Measurements from ENCODE around the gene AKNA. TPM values are rescaled to one million over a fixed set of nuclear protein-coding genes. Genes with fewer than 3 reads are reported as not detected.
"Not testable (repeated sequence)": the region's sequence is repeated elsewhere in the genome, so short reads cannot be mapped to it uniquely, and the experiment has no call there.

Gene AKNA
- total RNA-seq, 1 donor from 2014 or later, result 66.9 TPM

DNA sequence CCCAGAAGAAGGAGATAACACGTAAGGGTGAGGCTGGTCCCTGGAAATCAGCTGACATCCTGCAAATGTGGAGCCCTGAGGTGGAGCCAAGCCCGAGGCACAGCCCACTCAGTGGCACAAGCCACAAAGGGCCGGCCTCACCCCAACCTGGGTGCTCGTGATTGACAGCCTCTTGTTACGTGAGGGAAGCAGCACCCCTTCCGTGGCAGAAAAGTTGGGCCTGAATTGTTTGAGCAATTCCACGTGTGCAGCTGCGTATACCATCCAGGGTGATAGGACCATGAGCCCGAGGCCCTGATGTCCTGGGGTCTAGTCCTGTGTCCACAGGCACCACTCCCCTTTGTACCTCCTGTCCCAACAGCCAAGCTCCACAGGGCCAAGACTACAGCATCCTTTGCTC, 53.3 kb downstream of the AKNA start:
- no peak overlapping the region for H3K27ac ChIP-seq
- no peaks in the 10 kb centered on the region for H3K4me1 ChIP-seq
- H3K27me3 ChIP-seq (ENCODE audit: low read depth), result no peaks in the 10 kb centered on the region
- intact Hi-C loops (cut with DNase I), result no loop called here
- no peak for DNase-seq
- H3K9me3 ChIP-seq, result no peaks in the 10 kb centered on the region
- ATAC-seq, result no peak
- peaks cover 46% of the 10 kb centered on the region for H3K36me3 ChIP-seq
- H3K4me3 ChIP-seq, result no peak overlapping the region
- TF ChIP-seq, protein P1, sequence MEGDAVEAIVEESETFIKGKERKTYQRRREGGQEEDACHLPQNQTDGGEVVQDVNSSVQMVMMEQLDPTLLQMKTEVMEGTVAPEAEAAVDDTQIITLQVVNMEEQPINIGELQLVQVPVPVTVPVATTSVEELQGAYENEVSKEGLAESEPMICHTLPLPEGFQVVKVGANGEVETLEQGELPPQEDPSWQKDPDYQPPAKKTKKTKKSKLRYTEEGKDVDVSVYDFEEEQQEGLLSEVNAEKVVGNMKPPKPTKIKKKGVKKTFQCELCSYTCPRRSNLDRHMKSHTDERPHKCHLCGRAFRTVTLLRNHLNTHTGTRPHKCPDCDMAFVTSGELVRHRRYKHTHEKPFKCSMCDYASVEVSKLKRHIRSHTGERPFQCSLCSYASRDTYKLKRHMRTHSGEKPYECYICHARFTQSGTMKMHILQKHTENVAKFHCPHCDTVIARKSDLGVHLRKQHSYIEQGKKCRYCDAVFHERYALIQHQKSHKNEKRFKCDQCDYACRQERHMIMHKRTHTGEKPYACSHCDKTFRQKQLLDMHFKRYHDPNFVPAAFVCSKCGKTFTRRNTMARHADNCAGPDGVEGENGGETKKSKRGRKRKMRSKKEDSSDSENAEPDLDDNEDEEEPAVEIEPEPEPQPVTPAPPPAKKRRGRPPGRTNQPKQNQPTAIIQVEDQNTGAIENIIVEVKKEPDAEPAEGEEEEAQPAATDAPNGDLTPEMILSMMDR (IDR thresholded peaks at IDR 0.05), result no peak

DNA sequence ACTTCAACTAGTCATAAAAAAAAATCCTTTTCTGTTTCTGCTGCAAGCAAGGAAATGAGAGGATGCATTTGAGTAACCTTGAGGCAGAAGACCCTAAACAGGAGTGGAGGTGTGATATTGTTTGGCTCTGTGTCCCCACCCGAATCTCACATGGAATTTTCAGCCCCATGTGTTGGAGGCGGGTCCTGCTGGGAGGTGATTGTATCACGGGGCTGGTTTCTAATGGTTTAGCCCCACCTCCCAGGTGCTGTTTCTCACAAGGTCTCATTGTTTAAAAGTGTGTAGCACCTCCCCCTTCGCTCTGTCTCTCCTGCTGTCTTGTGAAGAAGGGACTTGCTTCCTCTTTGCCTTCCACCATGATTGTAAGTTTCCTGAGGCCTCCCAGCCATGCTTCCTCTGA, 54.1 kb downstream of the AKNA start:
- DNase-seq; intact Hi-C loops (cut with DNase I); H3K27me3 ChIP-seq (ENCODE audit: low read depth); H3K4me1 ChIP-seq; H3K27ac ChIP-seq; H3K9me3 ChIP-seq; H3K4me3 ChIP-seq; ATAC-seq: not testable (repeated sequence)
- H3K36me3 ChIP-seq, result peaks cover 38% of the 10 kb centered on the region

DNA sequence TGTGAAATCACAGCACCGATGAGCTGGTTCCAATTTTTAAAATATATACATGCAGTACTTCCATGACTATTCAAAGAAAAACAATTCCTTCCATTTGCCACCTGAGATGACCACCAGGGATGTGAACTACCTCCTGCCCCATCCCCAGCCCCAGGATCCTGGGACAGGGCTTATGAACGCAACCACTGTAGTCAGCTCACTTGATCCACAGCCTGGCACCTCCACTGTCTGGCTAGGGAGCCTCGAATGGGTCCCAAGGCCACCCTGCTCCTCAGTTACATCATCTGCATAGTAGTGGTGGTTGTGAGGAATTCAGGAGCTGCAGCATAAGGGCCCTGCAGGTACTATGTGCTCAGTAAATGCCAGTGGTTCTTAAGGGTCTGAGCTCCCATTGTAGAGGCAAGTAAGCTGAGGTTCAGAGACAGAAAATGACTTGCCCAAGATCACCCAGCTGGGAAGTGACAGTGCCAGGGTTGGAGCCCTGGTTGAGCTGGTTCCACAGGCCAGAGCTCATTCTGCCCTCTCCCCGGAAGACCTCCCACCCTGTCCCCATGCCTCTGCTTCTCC, 55.2 kb downstream of the AKNA start:
- H3K9me3 ChIP-seq; H3K4me1 ChIP-seq; ATAC-seq; intact Hi-C loops (cut with DNase I); H3K27me3 ChIP-seq (ENCODE audit: low read depth); H3K27ac ChIP-seq; DNase-seq; H3K4me3 ChIP-seq: not testable (repeated sequence)
- H3K36me3 ChIP-seq, result peaks cover 27% of the 10 kb centered on the region

DNA sequence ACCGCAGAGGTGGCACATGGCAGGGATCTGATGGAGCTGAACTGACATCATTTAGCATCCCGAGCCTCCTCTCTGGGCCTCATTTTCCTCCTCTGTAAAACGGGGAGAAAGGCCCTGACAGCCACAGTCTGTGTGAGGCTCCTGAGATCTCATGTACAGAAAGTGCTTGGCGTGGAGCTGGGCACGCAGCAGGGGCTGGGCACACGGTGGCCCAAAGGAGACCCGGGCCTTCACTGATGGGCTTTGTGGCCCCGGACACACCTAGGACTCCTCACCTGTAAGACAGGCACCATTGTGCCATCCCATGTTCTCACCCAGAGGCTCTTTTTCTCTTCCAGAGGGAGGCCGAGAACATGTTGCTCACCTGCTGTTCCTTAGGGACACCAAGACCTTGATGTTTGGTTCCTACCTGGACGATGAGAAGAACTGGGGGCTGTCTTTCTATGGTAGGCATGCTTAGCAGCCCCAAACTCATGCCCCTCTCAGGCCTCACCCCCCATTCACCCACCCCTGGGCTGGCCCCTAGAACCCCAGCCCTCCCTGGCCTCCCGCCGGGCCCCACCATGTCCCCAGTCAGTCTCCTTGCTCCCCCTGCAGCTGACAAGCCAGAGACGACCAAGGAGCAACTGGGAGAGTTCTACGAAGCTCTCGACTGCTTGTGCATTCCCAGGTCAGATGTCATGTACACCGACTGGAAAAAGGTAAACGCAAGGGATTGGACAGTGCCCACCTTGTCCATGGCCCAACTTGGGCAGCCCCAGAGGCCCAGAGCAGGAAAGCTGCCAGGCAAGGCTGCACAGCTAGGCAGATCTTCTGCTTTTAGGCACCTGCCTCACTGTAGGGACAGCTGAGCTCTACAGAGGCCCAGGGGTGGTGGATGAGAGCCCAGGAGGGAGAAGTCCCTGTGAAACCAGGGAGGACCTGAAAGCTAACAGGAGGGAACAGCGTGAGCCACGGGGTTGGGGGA, 56.3 kb downstream of the AKNA start:
- DNase-seq; H3K4me3 ChIP-seq; H3K9me3 ChIP-seq; H3K27me3 ChIP-seq (ENCODE audit: low read depth); ATAC-seq; H3K4me1 ChIP-seq; intact Hi-C loops (cut with DNase I); H3K27ac ChIP-seq: not testable (repeated sequence)
- peaks cover 16% of the 10 kb centered on the region for H3K36me3 ChIP-seq

DNA sequence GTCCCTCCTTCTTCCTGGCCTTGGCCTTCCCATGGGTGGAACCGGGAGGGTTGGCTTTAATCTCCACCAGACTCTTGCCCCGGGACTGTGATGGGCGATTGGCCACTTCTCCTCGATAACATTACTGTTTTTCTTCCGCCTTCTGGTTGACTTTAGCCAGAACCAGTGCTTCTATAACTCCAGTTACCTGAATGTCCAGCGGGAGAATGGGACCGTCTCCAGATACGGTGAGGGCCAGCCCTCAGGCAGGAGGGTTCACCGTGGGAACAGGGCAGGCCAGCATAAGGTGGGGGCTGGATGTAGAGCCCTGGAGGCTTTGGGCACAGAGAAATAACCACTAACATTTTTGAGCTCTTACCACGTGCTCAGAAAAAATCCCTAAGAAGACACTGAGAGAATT, 57.1 kb downstream of the AKNA start:
- DNase-seq, result no peak
- Histone ChIP-seq H3K27me3 (ENCODE audit: low read depth) (no peaks in the 10 kb centered on the region), H3K9me3 (no peaks in the 10 kb centered on the region), H3K4me3 (no peak overlapping the region), H3K4me1 (no peaks in the 10 kb centered on the region), H3K27ac (no peak overlapping the region), H3K36me3 (peaks cover 8% of the 10 kb centered on the region)
- TF ChIP-seq, protein P1 (IDR thresholded peaks at IDR 0.05), result no peak
- intact Hi-C loops (cut with DNase I), result no loop called here
- ATAC-seq, result no peak

GRCh38 chr9:114329625-114330022, 58.2 kb downstream of the AKNA start, which contains the start of gene ORM2:
Gene ORM2, plus strand, starts transcription at chr9:114329869. Its CDS starts 36 bp downstream, at chr9:114329905.
- H3K36me3 ChIP-seq; DNase-seq; H3K4me3 ChIP-seq; intact Hi-C loops (cut with DNase I); H3K9me3 ChIP-seq; H3K27me3 ChIP-seq (ENCODE audit: low read depth); H3K4me1 ChIP-seq: not testable (repeated sequence)
- ATAC-seq, result peak; percentile 76 to 77
- peak within 1 kb of the TSS; percentile 6 for H3K27ac ChIP-seq

DNA sequence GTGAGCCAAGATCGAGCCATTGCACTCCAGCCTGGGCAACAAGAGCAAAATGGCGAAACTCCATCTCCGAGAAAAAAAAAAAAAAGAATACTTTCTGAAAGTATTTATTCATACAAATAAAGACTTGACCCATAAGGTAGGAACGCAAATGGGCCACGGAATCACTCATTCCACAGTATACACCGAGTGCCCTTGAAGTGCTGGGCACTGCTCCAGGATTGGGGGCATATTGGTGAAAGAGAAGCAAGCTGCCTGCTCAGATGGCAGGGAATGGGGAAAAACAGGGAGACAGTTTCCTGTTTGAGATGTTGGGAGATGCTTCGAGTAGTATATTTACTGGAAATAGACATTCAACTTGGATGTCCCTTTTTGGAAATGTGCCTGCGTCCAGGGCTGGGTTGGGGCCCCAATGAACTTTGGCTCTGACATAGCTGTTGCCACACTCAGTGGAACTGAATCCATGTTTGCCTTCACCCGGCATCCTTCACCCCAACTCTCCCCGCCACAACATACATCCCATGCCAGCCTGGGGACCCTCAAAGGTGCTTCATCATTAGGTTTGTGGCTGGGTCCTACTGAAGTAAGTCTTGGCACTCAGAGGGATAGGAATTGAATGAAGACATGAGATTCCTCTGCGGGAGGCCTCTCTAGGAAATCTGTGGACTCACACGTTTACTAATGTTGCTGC, 58.7 kb downstream of the AKNA start:
- H3K36me3 ChIP-seq; intact Hi-C loops (cut with DNase I); H3K4me3 ChIP-seq; H3K27me3 ChIP-seq (ENCODE audit: low read depth); DNase-seq; H3K4me1 ChIP-seq; H3K9me3 ChIP-seq: not testable (repeated sequence)
- H3K27ac ChIP-seq, result peak overlapping the region; percentile 6
- peak; percentile 27 to 60 for ATAC-seq

DNA sequence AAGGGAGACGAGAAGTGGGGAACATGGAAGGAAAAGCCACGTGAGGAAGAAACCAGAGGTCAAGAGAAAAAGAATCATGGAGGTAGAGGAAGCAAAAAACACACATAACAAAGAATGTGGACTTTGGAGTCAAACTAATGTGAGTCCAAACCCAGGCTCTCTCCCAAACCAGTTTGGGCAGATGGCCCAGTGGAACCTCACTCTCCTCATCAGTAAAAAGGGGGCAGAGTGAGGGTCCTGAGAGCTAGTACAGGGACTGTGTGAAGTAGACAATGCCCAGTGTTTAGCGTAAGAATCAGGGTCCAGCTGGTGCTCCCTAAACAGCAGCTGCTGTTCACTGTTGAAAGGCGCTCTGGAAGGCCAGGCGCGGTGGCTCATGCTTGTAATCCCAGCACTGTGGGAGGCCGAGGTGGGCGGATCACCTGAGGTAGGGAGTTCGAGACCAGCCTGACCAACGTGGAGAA, 59.4 kb downstream of the AKNA start:
- H3K27me3 ChIP-seq (ENCODE audit: low read depth); DNase-seq; H3K9me3 ChIP-seq; H3K4me3 ChIP-seq; H3K36me3 ChIP-seq; intact Hi-C loops (cut with DNase I); H3K4me1 ChIP-seq: not testable (repeated sequence)
- ATAC-seq, result peak in 1 of 2 donors; percentile 0
- H3K27ac ChIP-seq, result peak overlapping the region; percentile 6
